HepG2 (cell line): ENCODE results near the gene GATAD2B. TPM values are rescaled to one million over a fixed set of nuclear protein-coding genes. Genes with fewer than 3 reads are reported as not detected.
A peak's percentile ranks its signal among the peaks of the same experiment; 100 is the strongest.

Source experiments
- ATAC-seq: fragments of 200-7000 bp; cut with Tn5 transposase; 3 replicates; pipeline ENCODE4 v1.9.1; 2020; ENCODE audit warnings: mild to moderate bottlenecking, moderate library complexity
- BruUV-seq: library from RNA; stranded (reverse); fragments of 400-500 nt; replicated peaks from 2 replicates; lab custom pipeline; 2021; lab: Mats Ljungman, UMichigan
- CTCF ChIA-PET: fragments of 300-600 bp; formaldehyde crosslinking; extraction: SDS; loops from one replicate; lab custom pipeline; 2021; ENCODE audit warnings: low total read pairs, inconsistent platforms, low intra/inter-chr PET ratio; lab: Yijun Ruan, JAX
- POLR2A ChIA-PET: fragments of 350-600 bp; sonication (Branson Sonifier 250); formaldehyde crosslinking; loops from one replicate; lab custom pipeline; 2020; ENCODE audit warnings: antibody characterized with exemption, inconsistent platforms; lab: Yijun Ruan, JAX
- DNase-seq: peaks from one replicate; pipeline ENCODE4 v3.0.0-alpha.2; 2015; ENCODE audit warnings: low spot score
- FAIRE-seq: peaks from 3 replicates; lab custom pipeline; 2011; peaks lifted over from hg19 to GRCh38; lab: Jason Lieb, UNC
- H2AFZ ChIP-seq: one replicate; pipeline ENCODE4 v1.6.1; 2011; ENCODE audit warnings: low read length, inconsistent platforms
- H3K27ac ChIP-seq: fragments of 300-600 bp; 3 replicates; pipeline ENCODE4 v1.8.0; 2011; ENCODE audit warnings: mixed run types, mild to moderate bottlenecking, mixed read lengths, low read length, inconsistent platforms; ENCODE audit not compliant: insufficient read depth; ENCODE audit errors: extremely low read length
- H3K27me3 ChIP-seq, 2 experiments: fragments of 200-600 bp in 1 of 2; 2 replicates in 1 of 2; 3 replicates in 1 of 2; pipeline versions ENCODE4 v1.6.0 to v1.8.0; 2011; ENCODE audit warnings: low read length in 2 of 2, mild to moderate bottlenecking in 2 of 2, moderate library complexity in 2 of 2, inconsistent platforms in 1 of 2; ENCODE audit not compliant: insufficient read depth in 2 of 2, control insufficient read depth in 1 of 2
- H3K36me3 ChIP-seq, 2 experiments: fragments of 200-600 bp in 1 of 2; replicated peaks in 1 of 2; 2 replicates in 1 of 2; 3 replicates in 1 of 2; pipeline versions ENCODE4 v1.5.1 to v1.8.0; 2011; ENCODE audit warnings: low read length in 2 of 2, inconsistent platforms in 1 of 2; ENCODE audit not compliant: insufficient read depth in 2 of 2, control insufficient read depth in 1 of 2
- H3K4me1 ChIP-seq: 2 replicates; pipeline ENCODE4 v1.5.1; 2012; ENCODE audit warnings: low read length, inconsistent platforms; ENCODE audit not compliant: insufficient read depth
- H3K4me2 ChIP-seq: 2 replicates; pipeline ENCODE4 v1.6.0; 2011; ENCODE audit warnings: low read depth, low read length, inconsistent platforms
- H3K4me3 ChIP-seq, 3 experiments: fragments of 200-600 bp in 1 of 3; sonication (generic), shearing (Covaris generic) in 1 of 3; replicated peaks in 1 of 3; 2 replicates each; pipeline ENCODE4 v1.5.1; 2011 to 2016; ENCODE audit warnings: low read length in 3 of 3, inconsistent platforms in 2 of 3, low read depth in 2 of 3, mild to moderate bottlenecking in 2 of 3, control low read depth in 1 of 3, mixed read lengths in 1 of 3; ENCODE audit not compliant: insufficient read depth in 1 of 3
- H3K79me2 ChIP-seq: one replicate; pipeline ENCODE4 v1.6.1; 2011; ENCODE audit warnings: low read length, inconsistent platforms; ENCODE audit not compliant: insufficient read depth
- H3K9ac ChIP-seq: 2 replicates; pipeline ENCODE4 v1.6.0; 2011; ENCODE audit warnings: mild to moderate bottlenecking, low read depth, low read length, inconsistent platforms; ENCODE audit not compliant: insufficient read depth
- H3K9me3 ChIP-seq: 2 replicates; pipeline ENCODE4 v1.5.1; 2012; ENCODE audit warnings: mild to moderate bottlenecking, low read length
- H4K20me1 ChIP-seq: 2 replicates; pipeline ENCODE4 v1.6.0; 2011; ENCODE audit warnings: inconsistent platforms, mild to moderate bottlenecking, low read length, moderate library complexity; ENCODE audit not compliant: insufficient read depth
- ATF7-NPFF ChIP-seq: sonication (generic); formaldehyde crosslinking; IDR thresholded peaks from 2 replicates; pipeline ENCODE4 v1.8.1; 2023; ENCODE audit warnings: mild to moderate bottlenecking, low read depth, missing genetic modification reagents, moderate library complexity
- CBX5 ChIP-seq: sonication (generic); formaldehyde crosslinking; IDR thresholded peaks from 2 replicates; pipeline ENCODE4 v1.4.0; 2020; ENCODE audit warnings: missing genetic modification reagents, borderline replicate concordance
- KDM2A ChIP-seq: sonication (generic); formaldehyde crosslinking; IDR thresholded peaks from 2 replicates; pipeline ENCODE4 v1.4.0; 2020; ENCODE audit warnings: low read depth, missing genetic modification reagents, borderline replicate concordance
- MYC ChIP-seq: sonication (generic); formaldehyde crosslinking; IDR thresholded peaks from 2 replicates; pipeline ENCODE4 v1.9.0; 2021; ENCODE audit warnings: missing genetic modification reagents, borderline replicate concordance
- PAX8 ChIP-seq: sonication (generic); formaldehyde crosslinking; IDR thresholded peaks from 2 replicates; pipeline ENCODE4 v1.8.0; 2022; ENCODE audit warnings: mild to moderate bottlenecking, missing genetic modification reagents, borderline replicate concordance
- YEATS2 ChIP-seq: sonication (generic); formaldehyde crosslinking; IDR thresholded peaks from 2 replicates; pipeline ENCODE4 v1.4.0; 2020; ENCODE audit warnings: missing genetic modification reagents, borderline replicate concordance
- ZBTB20 ChIP-seq: sonication (generic); formaldehyde crosslinking; IDR thresholded peaks from 2 replicates; pipeline ENCODE4 v1.8.1; 2023; ENCODE audit warnings: missing genetic modification reagents, low read depth, mild to moderate bottlenecking, borderline replicate concordance
- ZBTB8A ChIP-seq: sonication (generic); formaldehyde crosslinking; IDR thresholded peaks from 2 replicates; pipeline ENCODE4 v1.4.0; 2020; ENCODE audit warnings: mild to moderate bottlenecking, low read depth, missing genetic modification reagents, borderline replicate concordance
- ZFP36L1 ChIP-seq: sonication (generic); formaldehyde crosslinking; IDR thresholded peaks from 2 replicates; pipeline ENCODE4 v1.8.0; 2022; ENCODE audit warnings: mild to moderate bottlenecking, missing genetic modification reagents, moderate library complexity
- ZMYM2 ChIP-seq: sonication (generic); formaldehyde crosslinking; IDR thresholded peaks from 2 replicates; pipeline ENCODE4 v1.8.0; 2022; ENCODE audit warnings: mild to moderate bottlenecking, missing genetic modification reagents
- ZNF260 ChIP-seq: sonication (generic); formaldehyde crosslinking; IDR thresholded peaks from 2 replicates; pipeline ENCODE4 v1.4.0; 2020; ENCODE audit warnings: missing genetic modification reagents, low read depth, mild to moderate bottlenecking, borderline replicate concordance
- ZNF44 ChIP-seq: sonication (generic); formaldehyde crosslinking; IDR thresholded peaks from 2 replicates; pipeline ENCODE4 v1.5.1; 2020; ENCODE audit warnings: mild to moderate bottlenecking, missing genetic modification reagents
- ZNF564 ChIP-seq: sonication (generic); formaldehyde crosslinking; IDR thresholded peaks from 2 replicates; pipeline ENCODE4 v1.8.1; 2023; ENCODE audit warnings: mild to moderate bottlenecking, missing genetic modification reagents
- ZNF674 ChIP-seq: sonication (generic); formaldehyde crosslinking; IDR thresholded peaks from 2 replicates; pipeline ENCODE4 v1.5.0; 2020; ENCODE audit warnings: low read depth, mild to moderate bottlenecking, missing genetic modification reagents
- ZNF709 ChIP-seq: sonication (generic); formaldehyde crosslinking; IDR thresholded peaks from 2 replicates; pipeline ENCODE4 v1.5.0; 2020; ENCODE audit warnings: mild to moderate bottlenecking, missing genetic modification reagents
- WGBS: methylation state at CpG from one replicate; pipeline ENCODE4 v1.1.6; 2017; ENCODE audit warnings: low lambda C conversion rate; 5-methylcytosine and 5-hydroxymethylcytosine counted together
- in situ Hi-C: cut with HindIII; loops from 2 replicates; pipeline ENCODE4 v1.10.0; 2017; ENCODE audit warnings: low pct_unique_long_range_greater_than_20kb; ENCODE audit not compliant: extremely low pct_ligation_motif_present
- intact Hi-C: fragments of 100-400 bp; cut with micrococcal nuclease; formaldehyde crosslinking; loops from one replicate; pipeline ENCODE4 v1.10.0; 2022; ENCODE audit not compliant: unreplicated experiment
- polyA plus RNA-seq, 8 experiments: library from polyadenylated mRNA; depleted of rRNA in 3 of 8; stranded (reverse) in 7 of 8; unstranded in 1 of 8; fragments of >200 nt; fragmentation: Illumina TruSeq in 4 of 8; extraction: Trizol in 4 of 8; gene quantifications; 2 replicates each; pipeline versions ENCODE4 v1.2.1 to v1.2.3, GENCODE V29; 2011 to 2016; ENCODE audit warnings: low read depth in 4 of 8, missing spikeins in 1 of 8, mixed read lengths in 1 of 8; ENCODE audit not compliant: insufficient read depth in 1 of 8
- total RNA-seq, 5 experiments: library from RNA; depleted of rRNA; stranded (reverse); fragments of >200 nt; fragmentation: Illumina TruSeq; extraction: Trizol; gene quantifications; 2 replicates each; pipeline ENCODE4 v1.2.3, GENCODE V29; 2016; ENCODE audit warnings: low read depth in 1 of 5
- TF ChIP-seq, protein P1 (sequence below): sonication (generic); formaldehyde crosslinking; IDR thresholded peaks from 2 replicates; pipeline ENCODE4 v1.8.1; 2023; ENCODE audit warnings: mild to moderate bottlenecking, moderate library complexity, missing genetic modification reagents
- TF ChIP-seq, protein P2 (sequence below): sonication (generic); formaldehyde crosslinking; IDR thresholded peaks from 2 replicates; pipeline ENCODE4 v1.5.1; 2020; ENCODE audit warnings: mild to moderate bottlenecking, moderate library complexity, missing genetic modification reagents
- TF ChIP-seq, protein P3 (sequence below): sonication (generic); formaldehyde crosslinking; conservative IDR thresholded peaks from 2 replicates; pipeline ENCODE4 v1.8.0; 2022; ENCODE audit warnings: missing genetic modification reagents

GATAD2B gene
- total and polyA plus RNA-seq, 2 of the 13 experiments (the other 11 are each of a cell fraction or from before 2014, with no cell fraction given): 3.2 to 5.2 TPM

DNA sequence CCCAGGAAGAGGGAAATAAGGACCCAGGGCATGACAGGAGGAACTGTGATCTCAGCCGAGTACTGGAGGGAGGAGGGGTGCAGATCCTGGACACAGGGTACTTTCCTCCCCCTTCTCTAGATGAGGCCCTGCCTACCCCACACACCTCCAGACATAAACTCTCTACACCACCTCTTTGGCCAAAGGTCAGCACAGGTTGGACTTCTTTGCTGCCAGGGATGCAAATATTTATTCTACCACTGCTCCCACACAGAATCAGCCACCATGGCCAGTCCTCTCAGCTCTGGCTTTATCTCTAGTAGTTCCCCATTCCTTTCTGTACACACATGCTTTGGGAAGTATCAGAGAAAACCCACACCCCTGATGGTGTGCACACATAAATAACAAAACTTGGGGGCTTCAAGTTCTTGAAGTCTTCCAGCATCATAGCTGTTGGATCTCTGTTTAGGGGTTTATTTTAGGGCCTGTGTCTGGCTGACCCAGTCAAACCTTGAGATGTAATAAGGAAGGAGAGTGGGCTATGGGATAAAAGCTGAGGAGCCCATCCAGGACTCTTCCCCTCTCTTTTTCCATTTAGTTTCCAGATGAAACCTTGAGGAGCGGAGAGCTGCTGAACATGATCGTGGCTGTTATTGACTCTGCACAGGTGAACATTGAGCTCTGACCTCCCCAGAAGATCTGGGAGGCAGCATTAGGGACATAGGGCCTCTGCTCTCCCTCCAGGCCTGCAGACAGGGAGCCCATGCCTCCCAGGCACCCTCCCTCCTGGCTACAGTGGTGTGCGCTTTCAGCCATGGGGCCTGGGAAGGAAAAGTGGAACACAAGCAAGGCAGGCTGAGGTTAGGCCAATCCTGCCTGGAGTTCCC lies 154.2 kb downstream of the GATAD2B start:
- no peak overlapping the region for H2AFZ ChIP-seq
- WGBS: 0% methylated on average over 2 of the region's 4 CpGs
- peak overlapping the region; percentile 82 for H3K27ac ChIP-seq
- DNase-seq: peak; percentile 87
- peak overlapping the region; percentile 46 for H3K9ac ChIP-seq
- BruUV-seq: TSS peak; percentile 72
- ATAC-seq: peak; percentile 89
- ChIA-PET POLR2A (interaction anchor here (0.9 to 3.8 kb wide), 21 partner anchors 9 to 262 kb away, joined by 3 to 27 read pairs (median 4); partner anchors contain the start of genes CHTOP, CREB3L4, INTS3 and JTB), CTCF (no interaction called here)
- no peaks in the 10 kb centered on the region for H3K27me3 ChIP-seq
- peaks cover 8 to 40% of the 10 kb centered on the region in 2 experiments for H3K36me3 ChIP-seq
- in situ Hi-C loops: no loop called here
- H3K79me2 ChIP-seq: no peaks in the 10 kb centered on the region
- H4K20me1 ChIP-seq: no peaks in the 10 kb centered on the region
- H3K4me1 ChIP-seq: peaks cover 54% of the 10 kb centered on the region
- no peaks in the 10 kb centered on the region for H3K9me3 ChIP-seq
- peak overlapping the region in 2 of 3 experiments; percentile 13 to 27; a peak in 3 of 6 replicates for H3K4me3 ChIP-seq
- peak; percentile 99 for FAIRE-seq
- intact Hi-C loops: loop anchor here (1.0 to 2.0 kb wide), 2 partner anchors 92 to 196 kb away; no protein-coding TSS in a partner anchor
- peak overlapping the region; percentile 64 for H3K4me2 ChIP-seq
- TF ChIP-seq ZNF260 (no peak), ZNF674 (CRISPR knock-in tag) (no peak), ZBTB8A (no peak), ZMYM2 (no peak), ZNF709 (no peak), KDM2A (CRISPR knock-in tag) (no peak), ZNF564 (CRISPR knock-in tag) (no peak), CBX5 (CRISPR knock-in tag) (no peak), ZNF44 (CRISPR knock-in tag) (no peak), ZFP36L1 (0 out of 2 replicates have a peak, but pooled peaks have one; percentile 36), PAX8 (no peak), ATF7-NPFF (CRISPR knock-in tag) (no peak), ZBTB20 (CRISPR knock-in tag) (no peak), YEATS2 (CRISPR knock-in tag) (no peak), MYC (peak; percentile 51; the same call in 1 of the 2 replicates)
- TF ChIP-seq, protein P1, sequence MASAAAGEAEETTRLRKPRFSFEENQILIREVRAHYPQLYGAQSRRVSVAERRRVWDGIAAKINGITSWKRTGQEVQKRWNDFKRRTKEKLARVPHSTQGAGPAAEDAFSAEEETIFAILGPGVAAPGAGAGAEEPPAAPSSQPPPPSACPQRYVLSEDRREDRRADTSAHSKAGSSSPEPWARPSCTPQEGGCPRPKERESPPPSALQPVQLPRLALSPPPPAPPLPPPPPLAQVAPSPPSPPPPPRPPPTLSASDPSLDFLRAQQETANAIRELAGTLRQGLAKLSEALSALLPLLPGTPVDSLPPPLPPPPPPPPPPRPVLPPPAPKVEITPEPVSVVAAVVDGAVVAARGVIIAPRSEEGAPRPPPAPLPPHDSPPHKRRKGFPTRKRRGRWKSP (CRISPR knock-in tag): peak; percentile 45; the same call in 1 of the 2 replicates
- TF ChIP-seq, protein P2, sequence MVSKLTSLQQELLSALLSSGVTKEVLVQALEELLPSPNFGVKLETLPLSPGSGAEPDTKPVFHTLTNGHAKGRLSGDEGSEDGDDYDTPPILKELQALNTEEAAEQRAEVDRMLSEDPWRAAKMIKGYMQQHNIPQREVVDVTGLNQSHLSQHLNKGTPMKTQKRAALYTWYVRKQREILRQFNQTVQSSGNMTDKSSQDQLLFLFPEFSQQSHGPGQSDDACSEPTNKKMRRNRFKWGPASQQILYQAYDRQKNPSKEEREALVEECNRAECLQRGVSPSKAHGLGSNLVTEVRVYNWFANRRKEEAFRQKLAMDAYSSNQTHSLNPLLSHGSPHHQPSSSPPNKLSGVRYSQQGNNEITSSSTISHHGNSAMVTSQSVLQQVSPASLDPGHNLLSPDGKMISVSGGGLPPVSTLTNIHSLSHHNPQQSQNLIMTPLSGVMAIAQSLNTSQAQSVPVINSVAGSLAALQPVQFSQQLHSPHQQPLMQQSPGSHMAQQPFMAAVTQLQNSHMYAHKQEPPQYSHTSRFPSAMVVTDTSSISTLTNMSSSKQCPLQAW (CRISPR knock-in tag): no peak
- TF ChIP-seq, protein P3, sequence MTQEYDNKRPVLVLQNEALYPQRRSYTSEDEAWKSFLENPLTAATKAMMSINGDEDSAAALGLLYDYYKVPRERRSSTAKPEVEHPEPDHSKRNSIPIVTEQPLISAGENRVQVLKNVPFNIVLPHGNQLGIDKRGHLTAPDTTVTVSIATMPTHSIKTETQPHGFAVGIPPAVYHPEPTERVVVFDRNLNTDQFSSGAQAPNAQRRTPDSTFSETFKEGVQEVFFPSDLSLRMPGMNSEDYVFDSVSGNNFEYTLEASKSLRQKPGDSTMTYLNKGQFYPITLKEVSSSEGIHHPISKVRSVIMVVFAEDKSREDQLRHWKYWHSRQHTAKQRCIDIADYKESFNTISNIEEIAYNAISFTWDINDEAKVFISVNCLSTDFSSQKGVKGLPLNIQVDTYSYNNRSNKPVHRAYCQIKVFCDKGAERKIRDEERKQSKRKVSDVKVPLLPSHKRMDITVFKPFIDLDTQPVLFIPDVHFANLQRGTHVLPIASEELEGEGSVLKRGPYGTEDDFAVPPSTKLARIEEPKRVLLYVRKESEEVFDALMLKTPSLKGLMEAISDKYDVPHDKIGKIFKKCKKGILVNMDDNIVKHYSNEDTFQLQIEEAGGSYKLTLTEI: no peak
